AG09309 (cell line): ENCODE results near the gene TLE1.

ENCODE experiments used
- DNase-seq: peaks from one replicate; pipeline ENCODE4 v3.0.0-alpha.2; 2010; ENCODE audit warnings: low read depth
- H3K4me3 ChIP-seq: 2 replicates; pipeline ENCODE4 v1.5.1; 2011; ENCODE audit warnings: mild to moderate bottlenecking, low read depth, low read length, moderate library complexity; ENCODE audit not compliant: control insufficient read depth
- TF ChIP-seq, protein P1 (sequence below): IDR thresholded peaks from 2 replicates; pipeline ENCODE4 v1.5.1; 2011; ENCODE audit warnings: mild to moderate bottlenecking, low read depth, low read length, inconsistent platforms; ENCODE audit not compliant: insufficient read depth, control insufficient read depth; ENCODE audit errors: missing control alignments

TLE1 gene

GRCh38 chr9:81589819-81590218, 99.5 kb downstream of the TLE1 start:
- TF ChIP-seq, protein P1, sequence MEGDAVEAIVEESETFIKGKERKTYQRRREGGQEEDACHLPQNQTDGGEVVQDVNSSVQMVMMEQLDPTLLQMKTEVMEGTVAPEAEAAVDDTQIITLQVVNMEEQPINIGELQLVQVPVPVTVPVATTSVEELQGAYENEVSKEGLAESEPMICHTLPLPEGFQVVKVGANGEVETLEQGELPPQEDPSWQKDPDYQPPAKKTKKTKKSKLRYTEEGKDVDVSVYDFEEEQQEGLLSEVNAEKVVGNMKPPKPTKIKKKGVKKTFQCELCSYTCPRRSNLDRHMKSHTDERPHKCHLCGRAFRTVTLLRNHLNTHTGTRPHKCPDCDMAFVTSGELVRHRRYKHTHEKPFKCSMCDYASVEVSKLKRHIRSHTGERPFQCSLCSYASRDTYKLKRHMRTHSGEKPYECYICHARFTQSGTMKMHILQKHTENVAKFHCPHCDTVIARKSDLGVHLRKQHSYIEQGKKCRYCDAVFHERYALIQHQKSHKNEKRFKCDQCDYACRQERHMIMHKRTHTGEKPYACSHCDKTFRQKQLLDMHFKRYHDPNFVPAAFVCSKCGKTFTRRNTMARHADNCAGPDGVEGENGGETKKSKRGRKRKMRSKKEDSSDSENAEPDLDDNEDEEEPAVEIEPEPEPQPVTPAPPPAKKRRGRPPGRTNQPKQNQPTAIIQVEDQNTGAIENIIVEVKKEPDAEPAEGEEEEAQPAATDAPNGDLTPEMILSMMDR = no peak
- H3K4me3 ChIP-seq = no peak overlapping the region
- no peak for DNase-seq

- DNase-seq = no peak
- H3K4me3 ChIP-seq = no peak overlapping the region
- TF ChIP-seq, protein P1 = no peak
These were observed 100.0 kb downstream of the TLE1 start for GRCh38 chr9:81589392-81589791.

- no peak for DNase-seq
- TF ChIP-seq, protein P1 = no peak
- no peak overlapping the region for H3K4me3 ChIP-seq
These were observed 101.0 kb downstream of the TLE1 start for GRCh38 chr9:81588148-81588871.

GRCh38 chr9:81586786-81587185, 102.6 kb downstream of the TLE1 start:
- H3K4me3 ChIP-seq = no peak overlapping the region
- no peak for DNase-seq
- TF ChIP-seq, protein P1 = no peak

DNA sequence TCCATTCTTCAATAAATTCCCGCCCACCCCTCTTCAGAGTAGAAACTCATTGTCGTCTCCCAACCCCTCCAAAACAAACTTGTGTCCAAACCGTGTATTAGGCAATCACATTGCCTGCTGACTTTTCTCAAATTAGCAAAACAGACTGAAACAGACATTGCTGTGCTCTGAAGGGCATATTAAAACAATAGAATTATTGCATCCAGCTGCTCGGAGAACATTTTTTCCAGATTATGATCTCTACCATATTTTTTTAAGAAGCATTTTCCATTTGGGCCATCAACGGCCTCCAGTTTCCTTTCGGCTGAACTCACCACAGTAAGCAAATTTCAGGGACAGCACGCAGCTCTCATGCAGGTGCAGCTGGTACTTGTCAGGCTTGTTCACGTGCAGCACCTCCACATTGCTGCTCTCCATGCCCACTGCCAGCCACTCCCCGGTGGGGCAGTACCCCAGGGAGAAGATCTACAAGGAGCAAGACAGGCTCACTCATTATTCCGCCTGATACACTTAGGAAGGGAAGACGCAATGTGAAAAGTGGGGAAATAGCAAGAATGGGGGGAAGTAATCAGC, 104.1 kb downstream of the TLE1 start:
- TF ChIP-seq, protein P1 = no peak
- no peak overlapping the region for H3K4me3 ChIP-seq
- DNase-seq = no peak

DNA sequence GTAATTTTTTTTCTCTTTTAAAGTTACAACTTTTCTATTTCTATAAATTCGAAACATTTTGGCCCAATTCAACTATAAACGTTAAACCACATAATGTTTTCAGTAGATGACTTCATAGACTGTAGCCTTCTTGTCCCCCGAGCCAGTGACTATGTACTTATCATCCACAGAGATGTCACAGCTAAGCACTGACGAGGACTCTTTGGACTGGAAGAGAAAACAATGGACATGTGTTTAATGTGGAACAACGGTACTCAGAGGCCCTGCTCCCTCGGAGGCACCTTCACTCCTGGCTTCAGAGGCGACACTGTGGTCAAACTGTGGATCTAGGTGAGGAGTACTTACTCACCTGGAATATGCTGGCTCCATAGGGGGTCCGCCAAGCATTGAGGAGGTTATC, 105.2 kb downstream of the TLE1 start:
- no peak overlapping the region for H3K4me3 ChIP-seq
- TF ChIP-seq, protein P1 = no peak
- DNase-seq = no peak

- TF ChIP-seq, protein P1 = no peak
- no peak for DNase-seq
- H3K4me3 ChIP-seq = no peak overlapping the region
These were observed 107.4 kb downstream of the TLE1 start for GRCh38 chr9:81581986-81582385.
